Parathyroid adenoma (tissue), 2 donors: Measurements from ENCODE around the gene SUOX.
"Not testable (repeated sequence)": the region's sequence is repeated elsewhere in the genome, so short reads cannot be mapped to it uniquely, and the experiment has no call there.

ENCODE experiments used
- H2AFZ ChIP-seq: fragments of 300-600 bp; sonication (generic); one replicate; pipeline ENCODE4 v1.7.0; 2017; ENCODE audit warnings: antibody characterized with exemption, mild to moderate bottlenecking
- H3K27ac ChIP-seq: fragments of 300-600 bp; sonication (generic); one replicate; pipeline ENCODE4 v1.7.0; 2017
- H3K27me3 ChIP-seq: fragments of 300-600 bp; sonication (generic); one replicate; pipeline ENCODE4 v1.7.0; 2017; ENCODE audit warnings: low read length; ENCODE audit not compliant: control insufficient read depth, insufficient read depth
- H3K36me3 ChIP-seq: fragments of 300-600 bp; sonication (generic); one replicate; pipeline ENCODE4 v1.7.0; 2017; ENCODE audit warnings: low read length; ENCODE audit not compliant: control insufficient read depth, insufficient read depth
- H3K4me1 ChIP-seq: fragments of 300-600 bp; sonication (generic); one replicate; pipeline ENCODE4 v1.7.0; 2017; ENCODE audit warnings: control low read depth
- H3K4me2 ChIP-seq: fragments of 300-600 bp; sonication (generic); one replicate; pipeline ENCODE4 v1.7.0; 2017; ENCODE audit warnings: low read length
- H3K4me3 ChIP-seq: fragments of 300-600 bp; sonication (generic); one replicate; pipeline ENCODE4 v1.7.0; 2017; ENCODE audit warnings: low read depth, low read length
- H3K79me2 ChIP-seq: fragments of 300-600 bp; sonication (generic); one replicate; pipeline ENCODE4 v1.7.0; 2017; ENCODE audit warnings: control low read depth
- H3K9ac ChIP-seq: fragments of 300-600 bp; sonication (generic); one replicate; pipeline ENCODE4 v1.7.0; 2017; ENCODE audit warnings: mild to moderate bottlenecking
- H3K9me3 ChIP-seq: fragments of 300-600 bp; sonication (generic); one replicate; pipeline ENCODE4 v1.7.0; 2017; ENCODE audit warnings: low read length; ENCODE audit not compliant: control insufficient read depth
- TF ChIP-seq, protein P1 (sequence below): fragments of 300-600 bp; sonication (generic); IDR thresholded peaks from one replicate; pipeline ENCODE4 v1.7.0; 2017; ENCODE audit warnings: antibody characterized with exemption, mild to moderate bottlenecking
- donor health status: primary hyperparathyroidism.

The SUOX gene

DNA sequence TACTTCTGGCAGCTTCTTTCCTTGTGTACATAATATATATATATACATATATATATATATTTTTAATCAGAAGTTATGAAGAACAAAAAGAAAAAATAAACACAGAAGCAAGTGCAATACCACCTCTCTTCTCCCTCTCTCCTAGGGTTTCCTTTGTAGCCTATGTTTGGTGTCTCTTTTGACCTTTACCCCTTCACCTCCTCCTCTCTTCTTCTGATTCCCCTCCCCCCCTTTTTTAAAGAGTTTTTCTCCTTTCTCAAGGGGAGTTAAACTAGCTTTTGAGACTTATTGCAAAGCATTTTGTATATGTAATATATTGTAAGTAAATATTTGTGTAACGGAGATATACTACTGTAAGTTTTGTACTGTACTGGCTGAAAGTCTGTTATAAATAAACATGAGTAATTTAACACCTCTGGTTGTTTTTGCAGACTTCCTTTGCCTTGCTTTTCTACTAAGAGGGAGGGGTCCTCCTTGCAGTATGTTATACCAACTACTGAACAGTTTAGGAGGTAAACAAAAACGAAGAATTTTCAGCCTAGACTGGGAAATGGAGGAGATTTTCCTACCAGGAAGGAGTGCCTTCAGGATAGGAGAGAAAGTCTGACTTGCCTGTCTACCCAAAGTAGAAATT lies 41.1 kb downstream of the SUOX start:
- Histone ChIP-seq H3K79me2 (peaks cover 14% of the 10 kb centered on the region), H3K36me3 (no peaks in the 10 kb centered on the region), H3K4me1 (peaks cover 4% of the 10 kb centered on the region), H2AFZ (no peak overlapping the region), H3K9me3 (no peaks in the 10 kb centered on the region), H3K4me3 (no peak overlapping the region), H3K27me3 (no peaks in the 10 kb centered on the region), H3K4me2 (no peak overlapping the region), H3K27ac (no peak overlapping the region), H3K9ac (no peak overlapping the region)
- TF ChIP-seq, protein P1, sequence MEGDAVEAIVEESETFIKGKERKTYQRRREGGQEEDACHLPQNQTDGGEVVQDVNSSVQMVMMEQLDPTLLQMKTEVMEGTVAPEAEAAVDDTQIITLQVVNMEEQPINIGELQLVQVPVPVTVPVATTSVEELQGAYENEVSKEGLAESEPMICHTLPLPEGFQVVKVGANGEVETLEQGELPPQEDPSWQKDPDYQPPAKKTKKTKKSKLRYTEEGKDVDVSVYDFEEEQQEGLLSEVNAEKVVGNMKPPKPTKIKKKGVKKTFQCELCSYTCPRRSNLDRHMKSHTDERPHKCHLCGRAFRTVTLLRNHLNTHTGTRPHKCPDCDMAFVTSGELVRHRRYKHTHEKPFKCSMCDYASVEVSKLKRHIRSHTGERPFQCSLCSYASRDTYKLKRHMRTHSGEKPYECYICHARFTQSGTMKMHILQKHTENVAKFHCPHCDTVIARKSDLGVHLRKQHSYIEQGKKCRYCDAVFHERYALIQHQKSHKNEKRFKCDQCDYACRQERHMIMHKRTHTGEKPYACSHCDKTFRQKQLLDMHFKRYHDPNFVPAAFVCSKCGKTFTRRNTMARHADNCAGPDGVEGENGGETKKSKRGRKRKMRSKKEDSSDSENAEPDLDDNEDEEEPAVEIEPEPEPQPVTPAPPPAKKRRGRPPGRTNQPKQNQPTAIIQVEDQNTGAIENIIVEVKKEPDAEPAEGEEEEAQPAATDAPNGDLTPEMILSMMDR = no peak

DNA sequence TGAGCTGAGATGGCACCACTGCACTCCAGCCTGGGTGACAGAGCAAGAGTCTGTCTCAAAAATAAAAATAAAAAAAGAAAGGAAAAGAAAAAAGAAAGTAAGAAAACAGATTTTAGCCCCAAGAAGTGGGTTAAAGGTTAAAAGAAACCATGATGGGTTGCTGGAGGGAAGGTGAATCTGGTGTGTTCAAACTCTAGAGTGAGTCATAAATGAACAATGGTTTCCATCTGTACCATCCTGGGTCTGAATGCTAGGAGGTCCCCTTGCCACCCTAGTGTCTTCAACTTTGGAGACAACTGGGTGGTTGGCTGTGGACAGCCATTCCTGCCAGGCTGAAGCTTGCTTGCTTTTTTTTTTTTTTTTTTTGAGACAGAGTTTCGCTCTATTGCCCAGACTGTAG lies 43.1 kb downstream of the SUOX start:
- H3K9ac ChIP-seq = no peak overlapping the region
- no peak overlapping the region for H2AFZ ChIP-seq
- peaks cover 15% of the 10 kb centered on the region for H3K79me2 ChIP-seq
- H3K4me2 ChIP-seq = no peak overlapping the region
- no peak overlapping the region for H3K27ac ChIP-seq
- H3K4me1 ChIP-seq = peaks cover 7% of the 10 kb centered on the region
- no peak overlapping the region for H3K4me3 ChIP-seq
- H3K36me3 ChIP-seq = no peaks in the 10 kb centered on the region
- no peaks in the 10 kb centered on the region for H3K9me3 ChIP-seq
- TF ChIP-seq, protein P1 = no peak
- H3K27me3 ChIP-seq = no peaks in the 10 kb centered on the region

DNA sequence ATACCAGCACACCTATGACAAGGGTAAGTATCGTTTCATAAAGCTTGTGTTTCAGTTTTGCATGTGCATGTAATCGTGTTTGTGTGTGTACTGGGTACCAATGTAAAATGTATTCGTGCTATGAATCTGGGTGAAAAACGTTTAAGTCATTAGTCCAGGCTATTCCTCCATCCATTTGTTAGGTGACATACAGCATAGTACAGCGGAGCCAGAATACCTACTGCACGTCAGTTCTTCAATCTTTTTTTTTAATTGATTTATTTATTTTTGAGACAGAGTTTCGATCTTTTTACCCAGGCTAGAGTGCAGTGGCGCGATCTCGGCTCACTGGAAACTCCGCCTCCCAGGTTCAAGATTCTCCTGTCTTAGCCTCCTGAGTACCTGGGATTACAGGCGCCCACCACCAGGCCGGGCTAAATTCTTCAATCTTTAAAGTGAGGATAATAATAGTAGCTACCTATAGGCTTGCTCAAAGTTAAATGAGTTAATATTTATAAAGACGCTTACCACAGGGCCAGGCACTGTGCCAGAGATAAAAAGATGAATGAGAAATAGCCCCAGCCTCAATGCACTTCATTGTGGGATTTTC lies 44.0 kb downstream of the SUOX start:
- peak overlapping the region; percentile 96 for H3K4me3 ChIP-seq
- peak overlapping the region; percentile 81 for H3K4me2 ChIP-seq
- peaks cover 15% of the 10 kb centered on the region for H3K79me2 ChIP-seq
- H3K9ac ChIP-seq = no peak overlapping the region
- no peaks in the 10 kb centered on the region for H3K36me3 ChIP-seq
- peak overlapping the region; percentile 95 for H2AFZ ChIP-seq
- H3K27me3 ChIP-seq = no peaks in the 10 kb centered on the region
- peaks cover 7% of the 10 kb centered on the region for H3K4me1 ChIP-seq
- TF ChIP-seq, protein P1 = no peak
- peak overlapping the region; percentile 99 for H3K27ac ChIP-seq
- no peaks in the 10 kb centered on the region for H3K9me3 ChIP-seq

DNA sequence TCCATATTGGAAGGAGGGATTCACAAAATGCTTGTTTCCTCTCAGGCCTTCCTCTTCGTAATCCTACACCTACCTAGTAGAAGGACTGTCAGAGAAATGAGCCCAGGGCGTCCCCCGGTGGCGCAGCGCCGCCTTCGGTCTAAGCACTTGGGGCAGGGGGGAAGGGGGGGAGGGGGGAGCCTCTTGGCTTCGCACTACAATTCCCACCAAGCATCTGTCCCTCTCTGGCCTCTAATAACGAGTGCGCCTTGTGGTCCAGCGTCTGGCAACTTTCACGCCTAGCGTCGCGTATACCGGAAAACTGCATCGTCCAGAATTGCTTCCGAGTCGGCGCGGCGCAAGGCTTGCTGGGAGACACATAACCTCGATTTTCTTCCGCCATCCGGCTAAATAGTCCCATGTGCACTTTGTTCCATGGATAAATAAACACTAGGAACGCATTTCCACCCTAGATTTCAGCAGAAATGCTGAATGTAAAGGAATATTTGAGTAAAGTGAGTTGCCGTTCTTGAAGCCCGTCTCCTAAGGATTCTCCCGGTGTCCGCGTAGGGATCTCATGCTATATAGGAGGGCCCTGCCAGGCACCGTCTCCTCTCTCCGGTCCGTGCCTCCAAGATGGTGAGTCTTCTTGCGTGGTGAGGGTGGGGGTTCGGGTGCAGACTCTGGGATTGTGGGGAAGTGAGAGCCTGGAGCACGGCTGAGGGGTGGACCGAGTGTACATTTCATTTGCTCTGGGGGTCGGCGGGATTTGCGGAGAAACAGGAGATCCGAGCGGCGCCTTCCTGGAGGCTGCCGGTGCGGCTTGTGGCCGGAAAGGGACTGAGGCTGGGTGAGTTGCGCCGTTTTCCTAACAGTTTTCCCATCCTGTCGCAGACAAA lies 44.7 kb downstream of the SUOX start, which contains the start of gene RPS26:
TSS of gene RPS26 (plus strand) at position 367 of the 878 bp plus-strand sequence. CDS start at position 616, 249 bp downstream.
- Histone ChIP-seq H3K36me3 (no peaks in the 10 kb centered on the region), H3K4me2 (peak within 1 kb of the TSS; percentile 81), H3K4me1 (peaks cover 7% of the 10 kb centered on the region), H3K4me3 (peak within 1 kb of the TSS; percentile 96), H3K27ac (peak within 1 kb of the TSS; percentile 99), H3K79me2 (peaks cover 17% of the 10 kb centered on the region), H2AFZ (peak within 1 kb of the TSS; percentile 95), H3K27me3 (no peaks in the 10 kb centered on the region), H3K9ac (peak within 1 kb of the TSS; percentile 94), H3K9me3 (no peaks in the 10 kb centered on the region)
- TF ChIP-seq, protein P1 = peak; percentile 34

DNA sequence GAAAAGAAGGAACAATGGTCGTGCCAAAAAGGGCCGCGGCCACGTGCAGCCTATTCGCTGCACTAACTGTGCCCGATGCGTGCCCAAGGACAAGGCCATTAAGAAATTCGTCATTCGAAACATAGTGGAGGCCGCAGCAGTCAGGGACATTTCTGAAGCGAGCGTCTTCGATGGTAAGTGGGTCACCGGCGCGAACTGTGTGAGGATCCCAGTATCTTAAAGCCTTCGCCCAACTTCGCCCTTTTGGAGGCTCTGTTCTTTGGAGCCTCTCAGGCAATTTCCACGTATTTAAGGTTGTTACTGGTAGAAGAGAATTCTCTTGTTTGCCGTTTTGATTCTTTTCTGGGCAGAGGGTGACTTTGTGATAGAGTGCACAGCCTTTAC lies 45.3 kb downstream of the SUOX start:
- peaks cover 17% of the 10 kb centered on the region for H3K79me2 ChIP-seq
- H3K4me3 ChIP-seq = peak overlapping the region; percentile 96
- not testable (repeated sequence) for H3K36me3 ChIP-seq, H3K9me3 ChIP-seq, H3K27me3 ChIP-seq, H3K4me1 ChIP-seq
- peak overlapping the region; percentile 99 for H3K27ac ChIP-seq
- H3K4me2 ChIP-seq = peak overlapping the region; percentile 75
- peak overlapping the region; percentile 95 for H2AFZ ChIP-seq
- H3K9ac ChIP-seq = peak overlapping the region; percentile 94
